Astrocyte of the spinal cord (primary cell): ENCODE results near the gene UPK3A.

Experiments
- DNase-seq: peaks from one replicate; pipeline ENCODE4 v3.0.0; 2011; ENCODE audit warnings: low read depth, low spot score
- H3K4me3 ChIP-seq: 2 replicates; pipeline ENCODE4 v1.5.1; 2011; ENCODE audit warnings: low read depth, mild to moderate bottlenecking, low read length, moderate library complexity
- in situ Hi-C: cut with HindIII; loops from 2 replicates; pipeline ENCODE4 v1.10.0; 2017; ENCODE audit warnings: low sequenced_read_pairs
- TF ChIP-seq, protein P1 (sequence below): IDR thresholded peaks from 2 replicates; pipeline ENCODE4 v1.5.1; 2012; ENCODE audit warnings: low read depth, mild to moderate bottlenecking, low read length, inconsistent platforms

Gene UPK3A

DNA sequence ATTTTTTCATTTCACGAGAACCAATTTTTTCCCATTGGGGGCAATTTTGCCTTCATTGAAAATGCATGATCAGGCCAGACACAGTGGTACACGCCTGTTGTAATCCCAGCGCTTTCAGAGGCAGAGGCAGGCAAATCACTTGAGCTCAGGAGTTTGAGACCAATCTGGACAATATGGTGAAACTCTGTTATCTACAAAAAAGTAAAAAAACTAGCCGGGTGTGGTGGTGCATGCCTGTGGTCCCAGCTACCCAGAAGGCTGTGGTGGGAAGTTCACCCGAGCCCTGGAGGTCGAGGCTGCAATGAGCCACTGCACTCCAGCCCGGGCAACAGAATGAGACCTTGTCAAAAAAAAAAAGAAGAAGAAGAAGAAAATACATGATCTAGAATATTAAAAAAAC, 19.2 kb upstream of the UPK3A start:
- in situ Hi-C loops, result no loop called here
- TF ChIP-seq, protein P1, sequence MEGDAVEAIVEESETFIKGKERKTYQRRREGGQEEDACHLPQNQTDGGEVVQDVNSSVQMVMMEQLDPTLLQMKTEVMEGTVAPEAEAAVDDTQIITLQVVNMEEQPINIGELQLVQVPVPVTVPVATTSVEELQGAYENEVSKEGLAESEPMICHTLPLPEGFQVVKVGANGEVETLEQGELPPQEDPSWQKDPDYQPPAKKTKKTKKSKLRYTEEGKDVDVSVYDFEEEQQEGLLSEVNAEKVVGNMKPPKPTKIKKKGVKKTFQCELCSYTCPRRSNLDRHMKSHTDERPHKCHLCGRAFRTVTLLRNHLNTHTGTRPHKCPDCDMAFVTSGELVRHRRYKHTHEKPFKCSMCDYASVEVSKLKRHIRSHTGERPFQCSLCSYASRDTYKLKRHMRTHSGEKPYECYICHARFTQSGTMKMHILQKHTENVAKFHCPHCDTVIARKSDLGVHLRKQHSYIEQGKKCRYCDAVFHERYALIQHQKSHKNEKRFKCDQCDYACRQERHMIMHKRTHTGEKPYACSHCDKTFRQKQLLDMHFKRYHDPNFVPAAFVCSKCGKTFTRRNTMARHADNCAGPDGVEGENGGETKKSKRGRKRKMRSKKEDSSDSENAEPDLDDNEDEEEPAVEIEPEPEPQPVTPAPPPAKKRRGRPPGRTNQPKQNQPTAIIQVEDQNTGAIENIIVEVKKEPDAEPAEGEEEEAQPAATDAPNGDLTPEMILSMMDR, result no peak
- no peak for DNase-seq
- no peak overlapping the region for H3K4me3 ChIP-seq

DNA sequence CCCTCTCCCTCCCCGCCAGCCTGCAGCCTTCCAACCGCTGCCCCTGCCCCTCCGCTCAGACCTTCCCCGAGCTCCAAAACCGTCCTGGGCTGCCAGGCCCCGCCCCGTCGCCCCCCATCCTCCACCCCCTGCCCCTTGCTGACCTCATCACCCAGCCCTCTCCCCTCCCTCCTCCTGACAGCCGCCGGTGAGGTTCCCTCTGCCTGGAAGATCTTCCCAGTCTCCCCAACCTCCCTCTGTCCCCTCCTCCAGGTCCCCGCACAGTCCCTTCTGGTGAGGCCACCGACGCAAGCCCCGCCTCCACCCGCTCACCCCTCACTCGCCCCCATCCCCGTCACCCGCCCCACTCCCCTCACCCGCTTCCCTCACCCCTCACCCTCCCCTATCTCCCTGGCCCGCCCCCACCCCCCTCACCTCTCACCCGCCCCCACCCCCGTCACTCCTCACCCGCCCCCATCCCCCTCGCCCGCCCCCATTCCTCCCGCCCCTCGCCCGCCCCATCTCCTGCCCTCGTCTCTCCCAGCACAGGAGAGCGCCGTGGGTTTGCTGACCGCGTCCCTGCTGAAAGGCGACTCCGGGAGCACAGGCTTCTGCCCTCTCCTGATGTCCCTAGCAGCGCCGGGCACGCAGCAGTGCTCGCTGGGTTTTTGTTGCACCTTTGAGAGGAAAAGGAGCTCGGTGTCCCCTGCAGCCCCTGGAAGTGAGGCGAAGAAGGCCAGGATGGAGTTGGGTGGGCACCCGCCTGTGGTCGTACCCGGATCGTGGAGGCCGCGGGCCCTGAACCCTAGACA, 16.4 kb upstream of the UPK3A start:
- peak overlapping the region; percentile 53 for H3K4me3 ChIP-seq
- DNase-seq, result no peak
- in situ Hi-C loops, result no loop called here
- TF ChIP-seq, protein P1, result no peak

DNA sequence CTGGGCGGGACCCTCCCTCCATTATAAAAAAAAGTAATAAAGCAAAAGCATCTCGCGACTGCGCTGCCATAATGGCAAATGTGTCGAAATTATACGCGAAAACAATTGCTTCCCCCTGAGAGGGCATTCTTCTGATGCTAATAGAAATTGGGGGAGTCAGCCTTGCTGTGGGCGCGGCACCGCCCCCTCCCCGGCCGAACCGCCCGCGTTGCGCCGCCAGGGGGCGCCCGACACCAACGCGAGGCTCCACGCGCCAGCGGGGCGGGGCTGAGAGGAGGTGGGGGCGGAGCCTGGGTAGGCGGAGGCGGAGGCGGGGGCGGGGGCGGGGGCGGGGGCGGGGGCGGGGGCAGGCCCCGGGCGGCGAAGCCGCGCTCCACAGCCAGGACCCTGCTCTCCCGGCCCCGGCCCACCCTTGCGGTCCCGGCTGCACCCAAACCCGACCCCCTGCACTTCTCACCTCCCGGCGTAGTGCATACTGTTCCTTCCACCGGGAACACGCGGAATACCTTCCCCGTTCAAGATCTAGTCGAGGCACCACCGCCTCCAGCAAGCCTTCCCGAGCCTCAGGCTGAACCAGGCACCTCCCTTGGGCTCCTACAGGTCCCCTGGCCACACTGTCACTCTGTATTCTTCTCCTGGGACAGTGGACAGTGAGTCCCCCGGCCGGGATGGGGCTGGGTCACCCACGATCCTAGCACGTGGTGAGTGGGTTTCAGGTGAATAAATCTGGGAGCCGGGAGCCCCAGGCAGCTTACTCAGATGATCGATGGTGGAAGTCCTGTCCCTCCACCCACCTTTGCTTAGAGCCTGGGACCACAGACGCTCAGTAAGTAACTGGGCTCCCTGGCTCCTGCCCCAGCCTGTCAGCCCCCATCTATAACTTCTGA, 15.5 kb upstream of the UPK3A start:
- TF ChIP-seq, protein P1, result peak; percentile 63
- DNase-seq, result peak; percentile 59
- in situ Hi-C loops, result no loop called here
- peak overlapping the region; percentile 53 for H3K4me3 ChIP-seq

DNA sequence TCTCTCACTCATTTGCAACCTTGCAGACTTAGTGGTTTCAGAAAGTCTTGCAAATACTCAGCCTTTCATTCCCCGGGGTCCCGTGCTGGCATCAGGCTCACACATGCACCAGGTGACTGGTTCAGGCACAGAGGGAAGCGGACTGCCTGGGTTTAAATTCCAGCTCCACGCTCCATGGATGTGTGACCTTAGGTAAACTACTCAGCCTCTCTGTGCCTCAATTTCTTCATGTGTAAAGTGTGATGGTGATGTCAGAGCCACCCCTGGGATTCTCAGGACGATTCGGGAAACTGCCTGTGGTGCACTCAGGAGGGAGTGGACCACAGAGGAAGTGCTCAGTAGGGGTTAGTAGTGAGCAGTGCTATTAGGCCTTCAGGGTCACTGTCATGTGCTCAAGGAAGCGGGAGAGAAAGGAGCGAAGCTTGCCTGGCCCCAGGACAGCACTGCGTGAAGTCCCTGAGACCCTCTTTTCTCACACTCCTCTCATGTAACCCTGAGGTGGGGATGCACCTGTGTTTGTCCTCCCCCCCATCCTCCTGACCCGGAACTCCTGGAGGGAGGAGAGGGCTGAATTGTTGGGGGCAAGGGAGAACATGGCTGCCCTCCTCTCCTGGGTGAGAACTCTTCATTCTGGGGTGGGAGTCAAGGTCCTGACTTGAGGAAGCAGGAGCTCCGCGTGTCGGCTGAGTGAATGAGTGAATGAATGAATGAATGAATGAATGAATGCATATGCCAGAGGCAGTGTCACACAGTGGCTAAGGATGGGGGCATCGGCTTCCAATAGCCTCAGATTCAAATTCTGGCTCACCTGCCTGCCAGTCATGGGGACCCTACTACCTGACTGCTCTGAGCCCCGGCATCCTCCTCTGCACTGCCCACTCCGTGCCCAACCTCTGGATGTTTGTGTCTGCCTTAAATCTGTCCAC, 14.4 kb upstream of the UPK3A start:
- TF ChIP-seq, protein P1, result no peak
- in situ Hi-C loops, result no loop called here
- H3K4me3 ChIP-seq, result no peak overlapping the region
- DNase-seq, result no peak

DNA sequence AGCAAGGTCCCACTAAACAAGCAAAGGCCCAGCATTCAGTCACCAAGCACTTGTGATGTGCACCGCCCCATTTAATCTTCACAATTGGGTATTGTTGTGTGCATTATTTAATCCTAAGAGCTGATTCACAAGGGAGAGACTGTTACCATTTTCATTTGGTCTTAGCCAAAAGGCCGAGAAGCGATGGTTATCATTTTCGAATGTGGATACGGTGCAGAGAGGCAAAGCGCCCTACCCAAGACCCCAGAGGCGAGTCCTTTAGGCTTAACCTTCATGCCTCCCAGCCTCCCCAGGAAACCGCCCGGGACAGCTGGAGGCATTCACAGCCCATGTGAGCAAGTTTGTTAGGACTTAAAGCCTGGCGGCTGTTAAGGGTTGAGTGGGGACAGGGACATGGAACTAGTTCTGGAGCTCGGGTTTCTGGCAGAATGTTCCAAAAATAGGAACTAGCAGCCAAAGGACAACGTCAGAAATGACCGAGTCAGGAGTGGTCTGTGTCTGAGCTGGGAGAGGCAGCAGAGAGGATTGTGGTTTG, 13.0 kb upstream of the UPK3A start:
- in situ Hi-C loops, result no loop called here
- H3K4me3 ChIP-seq, result no peak overlapping the region
- TF ChIP-seq, protein P1, result no peak
- no peak for DNase-seq

DNA sequence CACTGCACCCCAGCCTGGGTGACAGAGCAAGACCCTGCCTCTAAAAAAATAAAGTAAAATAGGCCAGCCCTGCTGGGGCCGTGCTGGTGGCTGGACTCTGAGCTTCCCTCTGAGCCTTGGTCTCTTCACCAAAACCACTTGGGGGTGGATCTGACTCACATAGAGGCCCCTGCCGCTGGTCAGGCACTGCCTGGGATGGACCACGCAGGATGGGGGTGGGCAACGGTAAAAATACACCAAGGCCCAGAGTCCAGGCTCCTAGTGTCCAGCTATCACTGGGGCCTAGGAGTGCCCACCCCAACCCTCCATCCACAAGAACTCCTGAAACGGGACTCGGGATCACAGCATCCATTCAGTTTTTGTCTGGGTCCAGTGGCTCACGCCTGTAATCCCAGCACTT, 12.3 kb upstream of the UPK3A start:
- H3K4me3 ChIP-seq, result no peak overlapping the region
- no peak for DNase-seq

More for the DNA sequence above, 12.3 kb upstream of the UPK3A start:
- TF ChIP-seq, protein P1, result no peak
- in situ Hi-C loops, result no loop called here
